ENCODE data around the gene SGPP1.
"Not testable (repeated sequence)": the region's sequence is repeated elsewhere in the genome, so short reads cannot be mapped to it uniquely, and the experiment has no call there.

Gene SGPP1

GRCh38 chr14:63636094-63636635 lies 91.7 kb downstream of the SGPP1 start:
- DNase-seq (ENCODE audit: low spot score) = not testable (repeated sequence)

All from LoVo (cell line).